Pons (tissue), 1 donor: ENCODE measurements around the gene MUC21.
"Not testable (repeated sequence)": the region's sequence is repeated elsewhere in the genome, so short reads cannot be mapped to it uniquely, and the experiment has no call there.

ENCODE experiments used
- DNase-seq: peaks from one replicate; pipeline ENCODE4 v3.0.0-alpha.2; 2016; ENCODE audit warnings: low spot score

The MUC21 gene

GRCh38 chr6:31009731-31010130, 26.2 kb downstream of the MUC21 start:
- DNase-seq: no peak

DNA sequence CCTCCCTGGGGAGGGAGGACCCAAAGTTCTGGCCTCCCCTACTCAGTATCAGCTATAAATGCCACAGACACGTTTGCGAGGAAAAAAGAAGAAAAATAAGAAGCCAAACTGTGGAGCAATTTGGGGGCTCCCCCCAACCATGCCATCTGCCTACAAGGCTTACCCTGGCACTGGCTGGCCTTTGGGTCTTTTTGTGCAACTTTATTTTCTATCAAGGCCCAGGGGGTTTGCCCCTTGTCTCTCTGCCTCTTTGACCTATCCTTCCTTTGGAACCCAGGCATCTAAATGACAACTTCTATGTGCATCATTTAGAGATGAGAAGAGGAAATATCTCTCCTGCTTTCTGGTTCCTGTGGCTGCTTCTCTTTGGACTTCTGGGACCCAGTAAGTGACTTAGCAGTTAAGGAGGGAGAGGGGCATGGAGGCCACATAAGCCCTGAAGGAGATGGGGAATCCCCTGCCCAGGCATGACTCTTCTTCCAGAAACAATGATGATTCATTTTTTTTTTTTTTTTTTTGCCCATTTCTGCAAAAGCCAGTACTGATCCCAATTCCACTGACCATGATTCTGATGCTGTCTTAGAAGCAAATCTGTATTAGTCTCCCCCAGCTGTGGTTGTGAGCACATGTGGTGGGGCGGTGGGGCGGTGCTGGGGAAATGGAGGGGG, 27.0 kb downstream of the MUC21 start, which contains the start of gene MUC22:
TSS of gene MUC22 (plus strand) at position 82 of the 668 bp plus-strand sequence. CDS start at position 315, 233 bp downstream.
- no peak for DNase-seq

DNA sequence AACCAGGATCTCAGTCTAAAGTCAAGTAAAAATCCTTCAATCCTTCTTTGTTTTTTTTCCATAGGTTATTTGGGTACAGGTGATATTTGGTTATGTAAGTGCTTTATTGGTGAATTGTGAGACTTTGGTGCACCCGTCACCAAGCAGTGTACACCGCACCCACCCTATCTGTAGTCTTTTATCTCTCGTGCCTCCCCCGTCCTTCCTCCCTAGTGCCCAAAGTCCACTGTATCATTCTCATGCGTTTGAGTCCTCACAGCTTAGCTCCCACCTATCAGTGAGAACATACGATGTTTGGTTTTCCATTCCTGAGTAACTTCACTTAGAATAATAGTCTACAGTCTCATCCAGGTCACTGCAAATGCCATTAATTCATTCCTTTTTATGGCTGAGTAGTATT, 27.6 kb downstream of the MUC21 start:
- no peak for DNase-seq

DNA sequence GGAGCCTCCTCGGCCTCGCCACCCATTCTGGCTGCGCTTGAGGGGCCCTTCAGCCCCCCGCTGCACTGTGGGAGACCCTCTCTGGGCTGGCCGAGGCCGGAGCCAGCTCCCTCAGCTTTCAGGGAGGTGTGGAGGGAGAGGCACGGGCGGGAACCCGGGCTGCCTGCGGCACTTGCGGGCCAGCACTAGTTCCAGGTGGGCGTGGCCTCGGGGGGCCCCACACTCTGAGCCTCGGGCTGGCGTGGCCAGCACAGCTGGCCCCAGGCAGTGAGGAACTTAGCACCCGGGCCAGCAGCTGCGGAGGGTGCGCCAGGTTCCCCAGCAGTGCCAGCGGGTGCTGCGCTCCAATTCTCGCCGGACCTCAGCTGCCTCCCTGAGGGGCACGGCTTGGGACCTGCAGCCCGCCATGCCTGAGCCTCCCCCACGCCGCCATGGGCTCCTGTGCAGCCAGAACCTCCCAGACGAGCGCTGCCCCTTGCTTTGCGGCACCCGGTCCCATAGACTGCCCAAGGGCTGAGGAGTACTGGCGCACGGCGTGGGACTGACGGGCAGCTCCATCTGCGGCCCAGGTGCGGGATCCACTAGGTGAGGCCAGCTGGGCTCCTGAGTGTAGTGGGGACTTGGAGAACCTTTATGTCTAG, 33.3 kb downstream of the MUC21 start:
- no peak for DNase-seq

GRCh38 chr6:31017436-31017835, 33.9 kb downstream of the MUC21 start:
- not testable (repeated sequence) for DNase-seq

DNA sequence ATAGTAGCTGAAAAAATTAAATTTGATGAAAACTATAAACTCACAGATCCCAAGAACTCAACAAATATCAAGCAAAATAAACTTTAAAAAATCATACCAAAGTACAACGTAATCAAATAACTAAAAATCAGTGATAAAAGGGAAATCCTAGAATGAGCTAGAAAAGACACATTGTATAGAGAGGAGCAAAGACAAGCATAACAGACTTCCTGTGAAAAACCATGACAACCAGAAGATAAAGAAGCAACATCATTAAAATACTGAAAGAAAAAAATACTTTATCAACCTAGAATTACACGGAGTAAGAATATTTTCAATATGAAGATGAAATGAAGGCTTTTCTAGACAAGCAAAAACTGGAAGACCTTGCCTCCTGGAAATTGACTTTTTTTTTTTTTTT, 36.5 kb downstream of the MUC21 start:
- DNase-seq: no peak

DNA sequence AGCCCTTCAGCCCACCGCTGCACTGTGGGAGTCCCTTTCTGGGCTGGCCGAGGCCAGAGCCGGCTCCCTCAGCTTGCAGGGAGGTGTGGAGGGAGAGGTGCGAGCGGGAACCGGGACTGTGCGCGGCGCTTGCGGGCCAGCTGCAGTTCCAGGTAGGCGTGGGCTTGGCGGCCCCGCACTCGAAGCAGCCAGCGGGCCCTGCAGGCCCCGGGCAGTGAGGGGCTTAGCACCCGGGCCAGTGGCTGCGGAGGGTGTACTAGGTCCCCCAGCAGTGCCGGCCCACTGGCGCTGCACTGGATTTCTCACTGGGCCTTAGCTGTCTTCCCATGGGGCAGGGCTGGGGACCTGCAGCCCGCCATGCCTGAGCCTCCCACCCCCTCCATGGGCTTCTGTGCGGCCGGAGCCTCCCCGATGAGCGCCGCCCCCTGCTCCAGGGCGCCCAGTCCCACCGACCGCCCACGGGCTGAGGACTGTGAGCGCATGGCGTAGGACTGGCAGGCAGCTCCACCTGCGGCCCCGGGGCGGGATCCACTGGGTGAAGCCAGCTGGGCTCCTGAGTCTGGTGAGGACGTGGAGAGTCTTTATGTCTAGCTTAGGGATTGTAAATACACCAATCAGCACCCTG, 37.2 kb downstream of the MUC21 start:
- DNase-seq: not testable (repeated sequence)

- not testable (repeated sequence) for DNase-seq
Observed at GRCh38 chr6:31021705-31022531, 38.4 kb downstream of the MUC21 start.

- no peak for DNase-seq
Observed at GRCh38 chr6:31025595-31025994, 42.1 kb downstream of the MUC21 start.

- DNase-seq: no peak
Observed at GRCh38 chr6:31031095-31031494, 47.6 kb downstream of the MUC21 start.

DNA sequence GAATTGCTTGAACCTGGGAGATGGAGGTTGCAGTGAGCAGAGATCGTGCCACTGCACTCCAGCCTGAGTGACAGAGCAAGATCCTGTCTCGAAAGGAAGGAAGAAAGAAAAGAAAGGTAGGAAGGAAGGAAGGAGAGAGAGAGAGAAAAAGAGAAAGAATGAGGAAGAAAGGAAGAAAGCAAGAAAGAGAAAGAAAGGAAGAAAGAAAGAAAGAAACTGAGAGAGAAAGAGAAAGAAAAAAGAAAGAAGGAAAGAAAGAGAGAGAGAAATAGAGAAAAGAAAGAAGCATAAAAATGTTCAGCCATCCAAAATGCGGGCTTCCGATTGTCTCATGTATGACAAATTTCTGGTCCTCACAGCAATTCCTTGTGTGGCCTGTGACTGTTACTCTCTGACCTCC, 49.6 kb downstream of the MUC21 start:
- DNase-seq: no peak

GRCh38 chr6:31035862-31036497, 52.5 kb downstream of the MUC21 start:
- no peak for DNase-seq

- DNase-seq: no peak
Observed at GRCh38 chr6:31037169-31037568, 53.7 kb downstream of the MUC21 start.

DNA sequence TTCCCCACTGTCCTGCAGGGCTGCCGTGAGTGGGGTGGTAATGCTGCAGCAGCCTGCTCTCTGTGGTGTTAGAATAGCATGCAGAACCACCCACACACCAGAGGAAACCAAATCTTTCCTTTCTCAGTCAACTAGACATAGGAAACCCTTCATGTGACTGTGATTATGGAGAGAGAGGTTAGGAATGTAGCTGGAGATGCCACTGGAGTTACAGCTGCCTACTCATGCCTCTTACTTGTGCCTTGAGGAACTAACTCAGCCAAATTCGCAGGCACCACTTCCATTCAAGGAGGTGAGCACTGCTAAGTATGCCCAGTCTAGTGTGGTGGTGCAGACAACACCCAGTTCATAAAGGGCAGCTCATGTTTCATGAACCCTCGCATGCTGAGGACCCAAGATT, 54.2 kb downstream of the MUC21 start:
- no peak for DNase-seq

DNA sequence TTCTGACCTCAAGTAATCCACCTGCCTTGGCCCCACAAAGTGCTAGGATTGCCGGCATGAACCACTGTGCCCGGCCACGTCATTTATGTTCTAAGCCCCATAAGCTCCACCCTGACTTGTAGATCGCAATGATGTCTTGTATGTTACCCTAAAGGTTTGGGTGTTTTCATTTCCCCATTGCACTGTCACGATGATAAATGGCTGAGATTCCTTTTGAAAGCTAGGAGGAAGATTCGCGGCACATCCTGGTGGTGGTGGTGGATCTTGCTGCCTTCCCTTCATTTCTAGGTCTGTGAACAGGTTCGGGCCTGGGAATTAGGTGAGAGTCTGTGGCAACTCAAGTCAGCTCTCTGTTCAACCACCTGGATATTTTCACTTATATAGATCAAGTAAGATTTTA, 55.0 kb downstream of the MUC21 start:
- no peak for DNase-seq
